Right ventricle myocardium superior (tissue), 1 donor: ENCODE data around the gene FBXW7. TPM values are rescaled to one million over a fixed set of nuclear protein-coding genes. Genes with fewer than 3 reads are reported as not detected.
"Not testable (repeated sequence)": the region's sequence is repeated elsewhere in the genome, so short reads cannot be mapped to it uniquely, and the experiment has no call there.

Experiments used
- ATAC-seq: fragments of 200-7000 bp; cut with Tn5 transposase; one replicate; pipeline ENCODE4 v1.9.1; 2020; ENCODE audit warnings: mild to moderate bottlenecking; ENCODE audit not compliant: poor library complexity
- DNase-seq: peaks from one replicate; pipeline ENCODE4 v3.0.0-alpha.2; 2020
- intact Hi-C: fragments of 100-400 bp; cut with DNase I; formaldehyde crosslinking; loops from one replicate; pipeline ENCODE4 v1.11.2; 2022
- total RNA-seq: library from RNA; stranded (reverse); fragmentation: NEBNext Ultra II Directional; extraction: Animal tissue kit (Norgen Biotek cat#: 25700); gene quantifications from one replicate; pipeline ENCODE4 v1.2.1, GENCODE V29; 2021
- donor health status: DM: no; HTN: yes; CAD: no; lungs with severe emphysema.

FBXW7 gene
- total RNA-seq, 1 donor from 2014 or later = 49.6 TPM

- ATAC-seq (no peak), DNase-seq (no peak)
- intact Hi-C loops = no loop called here
These were observed 18.9 kb upstream of the FBXW7 start for GRCh38 chr4:152554742-152555141.

- ATAC-seq, DNase-seq, intact Hi-C loops: not testable (repeated sequence)
These were observed 14.8 kb upstream of the FBXW7 start for GRCh38 chr4:152550687-152551086.

- ATAC-seq (no peak), DNase-seq (no peak)
- intact Hi-C loops = no loop called here
These were observed 9.2 kb upstream of the FBXW7 start for GRCh38 chr4:152545088-152545487.

GRCh38 chr4:152544533-152544932, 8.6 kb upstream of the FBXW7 start:
- DNase-seq, intact Hi-C loops, ATAC-seq: not testable (repeated sequence)

- ATAC-seq (no peak), DNase-seq (no peak)
- intact Hi-C loops = no loop called here
These were observed 5.0 kb upstream of the FBXW7 start for GRCh38 chr4:152540941-152541340.

GRCh38 chr4:152540293-152540674, 4.4 kb upstream of the FBXW7 start:
- intact Hi-C loops = no loop called here
- no peak for ATAC-seq
- DNase-seq = no peak

- no peak for ATAC-seq
- intact Hi-C loops = no loop called here
- no peak for DNase-seq
These were observed 3.8 kb upstream of the FBXW7 start for GRCh38 chr4:152539556-152540292.

GRCh38 chr4:152537881-152538280, 2.0 kb upstream of the FBXW7 start:
- ATAC-seq = no peak
- no peak for DNase-seq

GRCh38 chr4:152536545-152537182, 772 bp upstream of the FBXW7 start:
- DNase-seq (no peak), ATAC-seq (peak; percentile 22)
- intact Hi-C loops = no loop called here

More at GRCh38 chr4:152537881-152538280, 2.0 kb upstream of the FBXW7 start:
- intact Hi-C loops = no loop called here

GRCh38 chr4:152535360-152535902, 461 bp downstream of the FBXW7 start:
- DNase-seq (peak; percentile 47), ATAC-seq (peak; percentile 21)
- intact Hi-C loops = no loop called here

GRCh38 chr4:152534541-152535359, 1.1 kb downstream of the FBXW7 start:
- peak; percentile 76 for DNase-seq
- no peak for ATAC-seq
- intact Hi-C loops = no loop called here

GRCh38 chr4:152531479-152531878, 4.4 kb downstream of the FBXW7 start:
- intact Hi-C loops = no loop called here
- DNase-seq = no peak
- ATAC-seq = no peak

- ATAC-seq (no peak), DNase-seq (no peak)
- intact Hi-C loops = no loop called here
These were observed 5.3 kb downstream of the FBXW7 start for GRCh38 chr4:152530600-152530999.

GRCh38 chr4:152529880-152530279, 6.0 kb downstream of the FBXW7 start:
- intact Hi-C loops = no loop called here
- no peak for DNase-seq

GRCh38 chr4:152528060-152528459, 7.8 kb downstream of the FBXW7 start:
- DNase-seq (no peak), ATAC-seq (no peak)
- intact Hi-C loops = no loop called here

More at GRCh38 chr4:152529880-152530279, 6.0 kb downstream of the FBXW7 start:
- ATAC-seq = no peak

- DNase-seq (no peak), ATAC-seq (no peak)
- intact Hi-C loops = no loop called here
These were observed 10.0 kb downstream of the FBXW7 start for GRCh38 chr4:152525878-152526277.

GRCh38 chr4:152524427-152524826, 11.5 kb downstream of the FBXW7 start:
- DNase-seq = no peak
- no peak for ATAC-seq
- intact Hi-C loops = no loop called here

GRCh38 chr4:152523731-152524130, 12.2 kb downstream of the FBXW7 start:
- intact Hi-C loops = no loop called here
- no peak for DNase-seq
- no peak for ATAC-seq

GRCh38 chr4:152522754-152523153, 13.1 kb downstream of the FBXW7 start:
- DNase-seq (no peak), ATAC-seq (no peak)
- intact Hi-C loops = no loop called here
